Sigmoid colon (tissue), 3 donors: ENCODE results near the gene KRTAP10-6.

ENCODE experiments used
- CTCF ChIP-seq, 4 experiments: fragments of 450-650 bp in 3 of 4; fragments of 200-600 bp in 1 of 4; IDR thresholded peaks; one replicate each; pipeline ENCODE4 v1.5.1; 2016 to 2019; ENCODE audit warnings: antibody characterized with exemption in 4 of 4, mild to moderate bottlenecking in 3 of 4, moderate library complexity in 2 of 4
- POLR2A ChIP-seq, 2 donors: fragments of 450-650 bp; IDR thresholded peaks; one replicate each; pipeline ENCODE4 v1.6.1; 2016; ENCODE audit warnings: antibody characterized with exemption in 2 of 2, mild to moderate bottlenecking in 2 of 2, moderate library complexity in 2 of 2

DNA sequence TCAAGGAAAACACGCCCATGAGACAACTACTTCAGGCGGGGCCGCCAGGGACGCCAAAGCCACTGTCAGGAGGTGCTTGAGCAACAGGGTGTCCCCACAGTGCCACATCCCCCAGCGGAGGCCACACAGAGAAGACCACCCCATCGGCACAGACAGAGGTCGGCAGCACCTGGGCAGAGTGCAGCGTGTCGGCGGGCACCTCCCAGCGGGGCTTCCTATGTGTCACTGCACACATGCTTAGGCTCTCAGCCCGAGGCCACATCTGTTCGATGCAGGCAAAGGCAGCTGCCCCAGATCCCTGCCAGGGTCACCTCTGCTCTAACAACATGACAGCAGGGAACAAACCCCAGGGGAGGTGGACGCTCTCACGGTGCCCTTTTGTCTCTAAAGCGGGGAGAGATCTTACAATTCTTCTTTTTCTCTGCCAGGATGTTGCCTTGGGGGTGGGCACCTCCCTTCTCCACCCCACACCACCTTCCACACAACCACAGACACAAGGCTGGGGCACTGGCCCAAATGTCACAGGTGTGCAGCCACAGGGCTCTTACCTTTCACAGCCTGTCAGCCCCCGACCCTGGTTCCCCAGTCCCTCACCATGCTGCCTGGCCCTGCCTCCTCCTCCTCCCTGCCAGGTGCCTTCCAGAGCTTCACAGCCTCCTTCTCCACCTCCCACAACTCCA lies 23.7 kb upstream of the KRTAP10-6 start:
- no peak for TF ChIP-seq CTCF (IDR thresholded peaks at IDR 0.05)
- TF ChIP-seq POLR2A (IDR thresholded peaks at IDR 0.05): no peak
